Gastroesophageal sphincter (tissue), 3 donors: ENCODE data around the gene PNMT.

Experiments used
- POLR2A ChIP-seq, 2 donors: fragments of 450-650 bp; IDR thresholded peaks; one replicate each; pipeline ENCODE4 v1.6.1; 2017; ENCODE audit warnings: antibody characterized with exemption in 2 of 2, mild to moderate bottlenecking in 2 of 2, moderate library complexity in 1 of 2
- POLR2AphosphoS5 ChIP-seq: sonication (generic); formaldehyde crosslinking; IDR thresholded peaks from one replicate; pipeline ENCODE4 v1.6.1; 2017; ENCODE audit warnings: antibody characterized with exemption
- TF ChIP-seq, protein P1 (sequence below), 4 experiments: fragments of 200-600 bp in 2 of 4; fragments of 450-650 bp in 2 of 4; sonication (generic) in 1 of 4; IDR thresholded peaks; one replicate each; pipeline ENCODE4 v1.5.1; 2017 to 2019; ENCODE audit warnings: antibody characterized with exemption in 4 of 4, mild to moderate bottlenecking in 2 of 4, moderate library complexity in 2 of 4

DNA sequence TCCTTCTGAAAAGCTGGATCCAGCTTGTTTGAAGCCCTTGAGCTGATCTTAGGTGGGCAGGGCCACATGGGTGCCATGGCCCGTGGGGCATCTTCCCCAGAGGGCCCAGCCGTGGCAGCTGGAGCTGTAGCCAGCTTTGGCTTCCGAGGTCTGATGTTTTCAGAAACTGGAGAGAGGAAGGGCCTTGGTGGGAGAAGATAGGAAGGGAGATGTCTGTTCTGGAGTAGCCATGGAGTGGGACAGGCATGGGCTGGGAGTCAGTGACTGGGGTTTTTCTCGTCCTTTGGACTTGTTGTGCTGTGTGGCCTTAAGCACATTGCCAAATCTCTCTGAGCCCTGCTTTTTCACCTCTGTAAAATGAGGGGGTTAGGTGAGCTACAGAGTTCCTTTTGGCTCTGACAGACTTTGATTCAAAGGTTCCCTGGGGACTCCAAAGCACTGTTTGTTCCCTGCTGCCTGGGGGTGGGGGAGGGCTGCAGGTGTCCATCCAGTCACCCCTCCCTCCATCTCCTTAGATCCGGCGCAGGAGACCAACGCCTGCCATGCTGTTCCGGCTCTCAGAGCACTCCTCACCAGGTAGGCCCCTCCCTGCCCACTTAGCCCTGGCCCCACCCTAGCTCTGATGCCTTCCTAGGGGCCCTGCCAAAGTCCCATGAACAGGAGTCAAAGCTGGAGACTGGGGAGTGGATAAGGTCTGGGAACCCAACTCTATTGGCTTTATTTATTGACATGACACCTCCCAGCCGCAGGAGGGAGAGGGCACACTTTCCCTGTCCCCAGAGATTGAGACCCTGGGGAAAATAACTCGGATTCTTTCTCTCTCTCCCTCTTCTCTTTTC, 39.4 kb upstream of the PNMT start:
- TF ChIP-seq, protein P1, sequence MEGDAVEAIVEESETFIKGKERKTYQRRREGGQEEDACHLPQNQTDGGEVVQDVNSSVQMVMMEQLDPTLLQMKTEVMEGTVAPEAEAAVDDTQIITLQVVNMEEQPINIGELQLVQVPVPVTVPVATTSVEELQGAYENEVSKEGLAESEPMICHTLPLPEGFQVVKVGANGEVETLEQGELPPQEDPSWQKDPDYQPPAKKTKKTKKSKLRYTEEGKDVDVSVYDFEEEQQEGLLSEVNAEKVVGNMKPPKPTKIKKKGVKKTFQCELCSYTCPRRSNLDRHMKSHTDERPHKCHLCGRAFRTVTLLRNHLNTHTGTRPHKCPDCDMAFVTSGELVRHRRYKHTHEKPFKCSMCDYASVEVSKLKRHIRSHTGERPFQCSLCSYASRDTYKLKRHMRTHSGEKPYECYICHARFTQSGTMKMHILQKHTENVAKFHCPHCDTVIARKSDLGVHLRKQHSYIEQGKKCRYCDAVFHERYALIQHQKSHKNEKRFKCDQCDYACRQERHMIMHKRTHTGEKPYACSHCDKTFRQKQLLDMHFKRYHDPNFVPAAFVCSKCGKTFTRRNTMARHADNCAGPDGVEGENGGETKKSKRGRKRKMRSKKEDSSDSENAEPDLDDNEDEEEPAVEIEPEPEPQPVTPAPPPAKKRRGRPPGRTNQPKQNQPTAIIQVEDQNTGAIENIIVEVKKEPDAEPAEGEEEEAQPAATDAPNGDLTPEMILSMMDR (IDR thresholded peaks at IDR 0.05) = no peak
- TF ChIP-seq POLR2A (IDR thresholded peaks at IDR 0.05) = no peak
- TF ChIP-seq POLR2AphosphoS5 = no peak
